GM12864 (cell line): ENCODE results near the gene JUP.

Experiments
- DNase-seq: peaks from one replicate; pipeline ENCODE4 v3.0.0-alpha.2; 2011; ENCODE audit warnings: low read depth
- H3K4me3 ChIP-seq: 2 replicates; pipeline ENCODE4 v1.5.1; 2011; ENCODE audit warnings: mild to moderate bottlenecking, low read depth, low read length, control low read depth
- CTCF ChIP-seq: IDR thresholded peaks from 2 replicates; pipeline ENCODE4 v1.5.1; 2011; ENCODE audit warnings: low read depth, mild to moderate bottlenecking, moderate library complexity, low read length, control low read depth, inconsistent platforms; ENCODE audit errors: missing control alignments

JUP gene

GRCh38 chr17:41717408-41718286 is 68.9 kb downstream of the JUP start:
- no peak for DNase-seq
- H3K4me3 ChIP-seq: no peak overlapping the region
- no peak for TF ChIP-seq CTCF

- no peak for DNase-seq
- H3K4me3 ChIP-seq: no peak within 1 kb of the TSS
- no peak for TF ChIP-seq CTCF
These were observed 74.7 kb downstream of the JUP start, which contains the start of gene GAST for GRCh38 chr17:41711669-41712400. Gene GAST (plus strand): TSS chr17:41712331. CDS start chr17:41715437, 3,106 bp downstream.

GRCh38 chr17:41710472-41711090 is 75.9 kb downstream of the JUP start:
- DNase-seq: no peak
- no peak overlapping the region for H3K4me3 ChIP-seq
- TF ChIP-seq CTCF: no peak

DNA sequence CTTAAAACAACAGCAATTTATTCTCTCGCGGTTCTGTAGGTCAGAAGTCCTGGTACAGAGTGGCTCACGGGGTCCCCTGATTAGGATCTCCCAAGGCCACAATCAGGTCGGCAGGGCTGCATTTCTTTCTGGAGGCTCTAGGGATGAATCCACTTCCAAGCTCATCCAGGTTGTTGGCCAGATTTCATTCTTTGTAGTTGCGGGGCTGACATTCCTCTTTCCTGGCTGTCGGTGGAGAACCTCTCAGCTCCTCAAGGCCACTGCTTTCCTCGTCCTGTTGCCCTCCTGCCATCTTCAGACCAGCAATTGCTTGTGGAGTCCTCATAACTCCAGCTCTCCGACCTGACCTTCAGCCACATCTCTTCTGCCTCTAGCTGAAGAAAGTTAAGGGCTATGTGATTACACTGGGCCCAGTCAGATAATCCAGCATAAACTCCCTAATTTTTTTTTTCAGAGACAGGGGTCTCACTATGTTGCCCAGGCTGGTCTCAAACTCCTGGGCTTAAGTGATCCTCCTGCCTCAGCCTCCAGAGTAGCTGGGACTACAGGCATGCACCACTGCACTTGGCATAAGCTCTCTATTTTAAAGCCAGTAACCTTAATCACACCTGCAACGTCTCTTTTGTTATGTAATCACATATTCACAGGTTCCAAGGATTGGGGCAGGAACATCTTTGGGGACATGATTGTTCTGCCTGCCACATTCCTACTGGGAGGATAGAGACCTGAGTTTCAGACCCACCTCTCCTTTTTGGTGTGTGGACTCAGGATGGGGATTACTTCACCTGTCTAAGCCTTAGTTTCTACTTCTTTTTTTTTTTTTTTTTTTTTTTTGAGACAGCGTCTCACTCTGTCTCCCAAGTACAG is 78.5 kb downstream of the JUP start:
- DNase-seq: no peak
- H3K4me3 ChIP-seq: no peak overlapping the region
- TF ChIP-seq CTCF: no peak

- DNase-seq: no peak
- H3K4me3 ChIP-seq: no peak overlapping the region
- TF ChIP-seq CTCF: no peak
These were observed 81.1 kb downstream of the JUP start for GRCh38 chr17:41705271-41705991.
